Subcutaneous abdominal adipose tissue (tissue), 5 donors: ENCODE results near the gene FHOD1.

Source experiments
- H3K27ac ChIP-seq: one replicate; pipeline ENCODE4 v1.7.0; 2013; ENCODE audit warnings: low read depth, mild to moderate bottlenecking, inconsistent platforms, low read length, moderate library complexity
- H3K27me3 ChIP-seq, 5 donors: one replicate each; pipeline ENCODE4 v1.7.0; 2013; ENCODE audit warnings: low read length in 5 of 5, inconsistent platforms in 1 of 5; ENCODE audit not compliant: control insufficient read depth in 5 of 5, insufficient read depth in 4 of 5
- H3K36me3 ChIP-seq, 5 donors: one replicate each; pipeline ENCODE4 v1.7.0; 2013; ENCODE audit warnings: low read length in 5 of 5; ENCODE audit not compliant: control insufficient read depth in 5 of 5, insufficient read depth in 5 of 5
- H3K4me1 ChIP-seq, 5 donors: one replicate each; pipeline ENCODE4 v1.7.0; 2013; ENCODE audit warnings: low read length in 5 of 5, mild to moderate bottlenecking in 3 of 5, moderate library complexity in 1 of 5; ENCODE audit not compliant: control insufficient read depth in 5 of 5, insufficient read depth in 5 of 5
- H3K4me3 ChIP-seq, 5 donors: one replicate each; pipeline ENCODE4 v1.7.0; 2013; ENCODE audit warnings: low read length in 5 of 5, low read depth in 1 of 5
- H3K9ac ChIP-seq, 5 donors: one replicate each; pipeline ENCODE4 v1.7.0; 2013; ENCODE audit warnings: low read length in 5 of 5, mild to moderate bottlenecking in 4 of 5, moderate library complexity in 3 of 5
- H3K9me3 ChIP-seq, 5 donors: one replicate each; pipeline ENCODE4 v1.7.0; 2013; ENCODE audit warnings: low read length in 5 of 5; ENCODE audit not compliant: control insufficient read depth in 5 of 5
- donor health status: healthy.
- donor health status: healthy.
- donor health status: healthy.
- donor health status: healthy.
- donor health status: healthy.

FHOD1 gene

DNA sequence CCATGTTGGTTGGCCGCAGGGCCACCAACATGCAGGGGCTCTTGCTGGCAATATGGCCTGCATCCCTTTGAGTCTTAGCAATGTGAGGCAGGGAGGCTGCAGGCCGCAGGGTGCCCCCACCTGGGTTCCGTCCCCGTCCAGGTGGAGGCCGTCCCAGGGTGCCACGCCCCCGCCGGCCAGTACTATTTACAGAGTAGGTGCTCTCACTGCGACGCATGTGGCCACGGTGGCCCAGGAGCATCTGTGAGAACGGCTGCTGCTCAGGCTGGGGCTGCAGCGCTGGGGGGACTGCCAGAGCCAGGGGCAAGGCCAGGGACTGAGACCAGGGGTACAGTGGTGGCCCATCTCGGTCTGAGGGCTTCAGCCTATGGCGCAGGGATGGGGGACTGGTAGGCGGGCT is 67.1 kb downstream of the FHOD1 start:
- H3K4me1 ChIP-seq, result peaks cover 3 to 48% (median 41%) of the 10 kb centered on the region in 5 donors
- H3K27ac ChIP-seq, result no peak overlapping the region
- peaks cover 0 to 6% (median 2%) of the 10 kb centered on the region in 5 donors for H3K36me3 ChIP-seq
- H3K9ac ChIP-seq, result no peak overlapping the region
- H3K4me3 ChIP-seq, result no peak overlapping the region
- no peaks in the 10 kb centered on the region for H3K27me3 ChIP-seq
- H3K9me3 ChIP-seq, result no peaks in the 10 kb centered on the region

DNA sequence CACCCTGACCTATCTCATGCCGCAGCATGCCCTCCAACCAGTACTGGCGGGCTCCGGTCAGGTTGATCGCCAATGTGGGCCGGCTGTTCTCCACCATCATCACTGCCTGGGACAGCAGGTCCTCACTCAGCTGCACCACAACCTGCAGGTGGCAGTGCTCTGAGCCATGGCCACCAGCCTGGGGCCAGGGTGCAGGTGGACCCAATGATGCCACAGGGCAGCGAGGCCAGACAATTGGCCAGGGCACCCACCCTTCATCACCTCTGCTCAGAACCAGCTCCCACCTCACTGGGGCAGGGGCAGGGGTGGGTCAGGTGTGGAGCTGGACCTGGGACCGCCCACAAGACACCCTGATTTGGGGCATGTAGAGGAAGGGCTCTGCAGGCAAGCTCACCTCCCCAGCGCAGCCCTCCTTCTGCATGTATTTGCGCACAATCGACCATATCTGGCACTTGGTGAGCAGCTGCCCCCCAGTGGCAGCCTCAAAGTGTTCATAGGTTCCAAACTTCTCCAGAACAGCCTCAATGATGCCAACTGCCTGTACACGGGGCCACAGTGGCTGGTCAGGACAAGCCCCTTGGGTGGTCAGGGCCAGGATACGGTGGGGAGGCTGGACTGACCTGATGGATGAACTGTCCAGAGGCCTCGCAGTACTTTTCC is 67.7 kb downstream of the FHOD1 start:
- Histone ChIP-seq H3K9ac (no peak overlapping the region), H3K4me3 (no peak overlapping the region), H3K4me1 (peaks cover 5 to 48% (median 41%) of the 10 kb centered on the region in 5 donors), H3K36me3 (peaks cover 0 to 10% (median 4%) of the 10 kb centered on the region in 5 donors), H3K27ac (no peak overlapping the region), H3K27me3 (no peaks in the 10 kb centered on the region), H3K9me3 (no peaks in the 10 kb centered on the region)
